Measurements from ENCODE around the gene SMTNL1. TPM values are rescaled to one million over a fixed set of nuclear protein-coding genes. Genes with fewer than 3 reads are reported as not detected.

The SMTNL1 gene
- total and polyA plus RNA-seq, 9 of the 15 experiments (the other 6 are each of a cell fraction or from before 2014, with no cell fraction given), result not detected

GRCh38 chr11:57514538-57515331 lies 22.7 kb upstream of the SMTNL1 start (continued):
- TF ChIP-seq MNT (conservative IDR thresholded peaks at IDR 0.05) (peak; percentile 93 to 94), ESRRB (CRISPR knock-in tag; IDR thresholded peaks at IDR 0.05; ENCODE audit: borderline replicate concordance) (no peak), POLR2H (tag; IDR thresholded peaks at IDR 0.05; ENCODE audit: low read depth) (no peak), SIN3A (IDR thresholded peaks at IDR 0.05; ENCODE audit: borderline replicate concordance in 2 of 2, control insufficient read depth in 1 of 2, low read depth in 2 of 2, low read length in 2 of 2) (peak; percentile 20 to 24; a peak in 2 of 4 replicates), JUNB (CRISPR knock-in tag; conservative IDR thresholded peaks at IDR 0.05) (no peak), NCOA6 (IDR thresholded peaks at IDR 0.05) (no peak), HES1 (IDR thresholded peaks at IDR 0.05; ENCODE audit: low read depth) (no peak), POLR2A (conservative IDR thresholded peaks at IDR 0.05) (peak; percentile 46; the same call in 1 of the 2 replicates), ZNF589 (CRISPR knock-in tag; IDR thresholded peaks at IDR 0.05; ENCODE audit: low read depth) (no peak), ZNF778 (CRISPR knock-in tag; IDR thresholded peaks at IDR 0.05) (no peak), RFX1 (IDR thresholded peaks at IDR 0.05) (no peak), NR2C2 (CRISPR knock-in tag; IDR thresholded peaks at IDR 0.05) (no peak), NR2C2 (tag; IDR thresholded peaks at IDR 0.05) (no peak), JUND (IDR thresholded peaks at IDR 0.05; ENCODE audit: borderline replicate concordance, low read depth, low read length) (no peak), JUND (tag; IDR thresholded peaks at IDR 0.05; ENCODE audit: borderline replicate concordance, low read depth, low read length) (no peak), MAZ (CRISPR knock-in tag; conservative IDR thresholded peaks at IDR 0.05 in 1 of 2, IDR thresholded peaks at IDR 0.05 in 1 of 2) (peak; percentile 21 to 40; a peak in 1 of 4 replicates), CXXC5 (CRISPR knock-in tag; IDR thresholded peaks at IDR 0.05) (no peak; the same call in 1 of the 2 replicates), ZNF766 (CRISPR knock-in tag; conservative IDR thresholded peaks at IDR 0.05) (no peak), UBTF (IDR thresholded peaks at IDR 0.05; ENCODE audit: borderline replicate concordance in 1 of 2, low read depth in 2 of 2, low read length in 2 of 2) (peak in 1 of 2 experiments; percentile 55; a peak in 1 of 4 replicates), E2F3 (CRISPR knock-in tag; IDR thresholded peaks at IDR 0.05) (no peak; the same call in none of the 2 replicates), CC2D1A (IDR thresholded peaks at IDR 0.05) (0 out of 2 replicates have a peak, but pooled peaks have one; percentile 11), ZNF75A (CRISPR knock-in tag; IDR thresholded peaks at IDR 0.05) (no peak), PML (IDR thresholded peaks at IDR 0.05; ENCODE audit: low read length) (0 out of 2 replicates have a peak, but pooled peaks have one; percentile 27), XRCC5 (IDR thresholded peaks at IDR 0.05; ENCODE audit: low read depth, low read length) (no peak), NCOA2 (IDR thresholded peaks at IDR 0.05; ENCODE audit: partially characterized antibody in 2 of 2) (no peak)

Measured in K562 (cell line).